HUES48 (cell line): ENCODE measurements around the gene MCRIP1.

ENCODE experiments used
- H3K27ac ChIP-seq: one replicate; pipeline ENCODE4 v1.7.0; 2013; ENCODE audit warnings: low read depth, low read length, inconsistent platforms
- H3K27me3 ChIP-seq: 2 replicates; pipeline ENCODE4 v1.6.1; 2013; ENCODE audit warnings: mild to moderate bottlenecking, low read length; ENCODE audit not compliant: control insufficient read depth, insufficient read depth
- H3K36me3 ChIP-seq: 2 replicates; pipeline ENCODE4 v1.6.1; 2013; ENCODE audit warnings: low read length; ENCODE audit not compliant: control insufficient read depth, insufficient read depth
- H3K4me1 ChIP-seq: 2 replicates; pipeline ENCODE4 v1.6.1; 2013; ENCODE audit warnings: mild to moderate bottlenecking, low read length; ENCODE audit not compliant: control insufficient read depth, insufficient read depth
- H3K4me3 ChIP-seq: 2 replicates; pipeline ENCODE4 v1.5.1; 2013; ENCODE audit warnings: mild to moderate bottlenecking, low read depth, low read length
- H3K9ac ChIP-seq: 2 replicates; pipeline ENCODE4 v1.6.1; 2013; ENCODE audit warnings: mild to moderate bottlenecking, low read depth, low read length, moderate library complexity
- H3K9me3 ChIP-seq: 2 replicates; pipeline ENCODE4 v1.6.1; 2013; ENCODE audit warnings: low read length; ENCODE audit not compliant: control insufficient read depth, insufficient read depth

The MCRIP1 gene

DNA sequence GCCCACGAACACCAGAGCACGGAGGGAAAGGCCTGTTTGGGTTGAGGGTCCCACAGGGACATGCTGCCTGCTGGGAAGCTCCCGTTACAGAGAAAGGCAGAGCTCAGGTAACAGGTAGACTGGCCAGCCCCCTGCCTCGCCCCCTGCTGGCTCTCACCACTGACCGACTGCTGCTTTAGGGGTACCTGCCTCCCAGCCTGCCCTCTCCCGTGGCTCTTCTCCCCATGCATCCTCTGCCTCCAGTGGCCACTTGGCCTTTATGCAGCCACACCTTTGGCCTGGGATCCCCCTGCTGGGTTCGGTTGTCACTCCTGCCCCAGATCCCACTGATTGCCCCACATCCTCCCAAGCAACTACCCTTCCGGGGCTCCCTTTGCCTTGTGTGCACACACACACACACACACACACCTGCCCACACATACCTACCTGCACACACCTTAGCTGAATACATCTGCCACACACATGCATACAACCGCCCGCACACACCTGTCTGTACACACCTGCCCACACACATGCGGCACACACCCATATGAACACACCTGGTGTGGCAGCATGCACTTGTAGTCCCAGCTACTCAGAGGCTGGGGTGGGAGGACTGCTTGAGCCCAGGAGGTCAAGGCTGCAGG, 7.1 kb downstream of the MCRIP1 start:
- Histone ChIP-seq H3K4me1 (no peaks in the 10 kb centered on the region; the same call in 1 of the 2 replicates), H3K9ac (no peak overlapping the region), H3K4me3 (no peak overlapping the region), H3K9me3 (no peaks in the 10 kb centered on the region), H3K36me3 (0 out of 2 replicates have a peak, but pooled peaks cover 4% of the 10 kb centered on the region), H3K27ac (no peak overlapping the region), H3K27me3 (no peaks in the 10 kb centered on the region)

DNA sequence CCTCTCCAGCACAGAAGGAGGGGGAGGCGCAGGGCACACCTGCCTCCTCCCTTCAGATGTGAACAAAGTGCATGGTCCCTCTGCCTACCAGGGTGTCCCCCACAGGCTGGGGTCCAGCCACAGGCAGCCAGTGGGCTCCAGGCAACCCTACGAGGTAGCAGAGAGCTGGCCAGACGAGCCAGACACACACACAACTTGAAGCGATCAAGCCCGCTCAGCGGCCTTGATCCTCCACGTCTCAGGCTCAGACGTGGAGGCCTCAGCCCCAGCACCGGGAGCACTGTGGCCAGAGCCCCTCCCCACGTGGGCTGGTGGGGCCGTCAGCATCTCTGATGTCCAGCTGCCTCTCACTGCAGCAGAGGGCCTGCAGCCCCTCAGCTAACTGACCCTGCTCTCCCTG, 8.5 kb downstream of the MCRIP1 start:
- no peak overlapping the region for H3K4me3 ChIP-seq

GRCh38 chr17:81823820-81824550, 9.1 kb downstream of the MCRIP1 start:
- H3K27ac ChIP-seq = no peak overlapping the region

More for the DNA sequence above, 8.5 kb downstream of the MCRIP1 start:
- H3K9me3 ChIP-seq = no peaks in the 10 kb centered on the region
- no peaks in the 10 kb centered on the region for H3K27me3 ChIP-seq
- H3K4me1 ChIP-seq = no peaks in the 10 kb centered on the region; the same call in 1 of the 2 replicates
- H3K27ac ChIP-seq = no peak overlapping the region
- 0 out of 2 replicates have a peak, but pooled peaks cover 4% of the 10 kb centered on the region for H3K36me3 ChIP-seq
- no peak overlapping the region for H3K9ac ChIP-seq

DNA sequence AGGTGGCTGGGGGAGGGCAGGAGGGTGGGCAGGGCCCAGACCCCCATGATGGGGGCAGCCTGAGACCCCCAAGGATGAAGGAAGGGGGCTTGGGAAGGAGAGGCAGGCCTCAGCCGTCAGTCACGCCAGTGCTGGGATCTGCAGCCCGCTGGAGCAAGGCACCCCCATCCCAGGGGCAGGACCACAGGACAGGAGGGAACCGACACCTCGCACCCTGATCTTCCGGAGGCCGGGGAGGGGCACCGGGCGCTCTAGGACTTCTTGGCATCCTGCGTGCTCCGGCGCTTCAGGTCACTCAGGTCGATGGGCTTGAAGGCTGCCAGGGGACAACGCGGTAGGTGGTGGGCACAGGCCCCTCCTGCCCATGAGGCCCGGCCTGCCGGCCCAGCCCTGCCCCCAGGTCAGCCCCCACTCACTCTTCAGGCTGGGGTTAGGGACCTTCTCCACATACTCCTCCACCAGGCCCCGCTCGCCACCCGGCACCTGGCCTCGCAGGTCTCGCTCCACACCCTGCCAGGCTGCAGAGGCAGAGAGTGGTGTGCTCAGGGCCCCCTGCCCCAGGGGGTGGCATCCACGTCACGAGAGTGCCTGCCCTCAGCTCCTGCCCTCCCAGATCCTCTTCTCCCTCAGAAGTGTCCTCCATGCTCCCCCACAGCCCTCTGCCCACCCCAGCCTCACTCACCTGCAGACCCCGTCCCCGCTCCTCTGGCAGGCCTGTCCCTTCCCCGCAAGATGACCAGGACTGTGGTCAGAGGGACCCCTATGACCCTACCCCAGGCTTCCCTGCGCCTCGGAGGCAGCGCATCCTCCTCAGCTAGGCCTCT, 9.9 kb downstream of the MCRIP1 start:
- Histone ChIP-seq H3K27ac (no peak overlapping the region), H3K9ac (no peak overlapping the region), H3K27me3 (no peaks in the 10 kb centered on the region), H3K9me3 (no peaks in the 10 kb centered on the region), H3K4me1 (no peaks in the 10 kb centered on the region; the same call in 1 of the 2 replicates), H3K36me3 (0 out of 2 replicates have a peak, but pooled peaks cover 4% of the 10 kb centered on the region), H3K4me3 (no peak overlapping the region)

More at GRCh38 chr17:81823820-81824550, 9.1 kb downstream of the MCRIP1 start:
- Histone ChIP-seq H3K36me3 (0 out of 2 replicates have a peak, but pooled peaks cover 4% of the 10 kb centered on the region), H3K27me3 (no peaks in the 10 kb centered on the region), H3K9ac (no peak overlapping the region), H3K4me1 (no peaks in the 10 kb centered on the region; the same call in 1 of the 2 replicates), H3K4me3 (no peak overlapping the region), H3K9me3 (no peaks in the 10 kb centered on the region)

GRCh38 chr17:81822312-81822637, 10.8 kb downstream of the MCRIP1 start:
- H3K27me3 ChIP-seq = no peaks in the 10 kb centered on the region
- no peaks in the 10 kb centered on the region for H3K9me3 ChIP-seq
- 0 out of 2 replicates have a peak, but pooled peaks cover 4% of the 10 kb centered on the region for H3K36me3 ChIP-seq
- no peak overlapping the region for H3K4me3 ChIP-seq
- H3K4me1 ChIP-seq = no peaks in the 10 kb centered on the region; the same call in 1 of the 2 replicates
- no peak overlapping the region for H3K27ac ChIP-seq
- no peak overlapping the region for H3K9ac ChIP-seq

GRCh38 chr17:81821603-81822311, 11.3 kb downstream of the MCRIP1 start:
- H3K4me3 ChIP-seq = no peak overlapping the region

DNA sequence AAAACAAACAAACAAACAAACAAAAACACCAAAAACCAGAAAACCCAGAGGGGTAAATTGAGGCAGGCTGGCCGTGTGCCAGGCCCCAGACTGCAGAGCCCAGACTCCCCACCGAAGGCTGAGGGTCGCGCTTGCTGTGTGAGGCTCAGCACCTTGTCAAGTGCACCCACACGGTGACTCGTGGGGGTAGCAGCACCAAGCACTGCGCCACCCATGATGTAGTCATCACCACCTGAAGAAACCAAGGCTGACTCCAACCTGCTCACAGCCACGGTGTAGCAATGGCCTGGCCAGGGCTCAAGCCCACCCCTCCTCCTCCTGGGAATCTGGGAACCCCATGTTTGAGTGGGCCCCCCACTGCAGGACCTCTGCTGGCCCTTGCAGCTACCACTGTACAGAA, 11.9 kb downstream of the MCRIP1 start:
- Histone ChIP-seq H3K36me3 (0 out of 2 replicates have a peak, but pooled peaks cover 4% of the 10 kb centered on the region), H3K4me1 (no peaks in the 10 kb centered on the region; the same call in 1 of the 2 replicates), H3K27ac (no peak overlapping the region), H3K4me3 (no peak overlapping the region), H3K9ac (no peak overlapping the region), H3K27me3 (no peaks in the 10 kb centered on the region), H3K9me3 (no peaks in the 10 kb centered on the region)

More at GRCh38 chr17:81821603-81822311, 11.3 kb downstream of the MCRIP1 start:
- Histone ChIP-seq H3K27me3 (no peaks in the 10 kb centered on the region), H3K4me1 (no peaks in the 10 kb centered on the region; the same call in 1 of the 2 replicates), H3K27ac (no peak overlapping the region), H3K9ac (no peak overlapping the region), H3K9me3 (no peaks in the 10 kb centered on the region), H3K36me3 (0 out of 2 replicates have a peak, but pooled peaks cover 4% of the 10 kb centered on the region)

- Histone ChIP-seq H3K27me3 (no peaks in the 10 kb centered on the region), H3K9ac (no peak overlapping the region), H3K36me3 (0 out of 2 replicates have a peak, but pooled peaks cover 4% of the 10 kb centered on the region), H3K9me3 (no peaks in the 10 kb centered on the region), H3K4me3 (no peak overlapping the region), H3K27ac (no peak overlapping the region), H3K4me1 (no peaks in the 10 kb centered on the region)
These were observed 13.4 kb downstream of the MCRIP1 start for GRCh38 chr17:81819708-81820107.

DNA sequence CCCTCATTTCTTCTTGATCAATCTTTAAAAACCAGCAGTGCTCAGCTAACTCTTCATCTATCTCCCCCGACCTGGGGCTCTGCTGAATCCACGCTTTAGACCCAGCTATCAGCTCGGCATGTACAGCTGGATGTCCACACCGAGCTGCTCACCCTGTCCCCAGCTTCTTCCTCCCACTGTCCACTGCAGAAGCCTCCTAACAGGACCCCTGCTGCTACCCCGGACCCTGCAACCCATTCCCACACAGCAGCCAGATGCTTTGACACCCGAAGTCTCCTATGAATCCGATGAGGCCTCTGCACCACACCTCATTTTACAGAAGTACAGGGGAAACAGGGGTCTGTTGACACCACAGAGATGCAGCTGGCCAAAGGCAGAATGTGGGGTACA, 15.3 kb downstream of the MCRIP1 start:
- H3K9me3 ChIP-seq = no peaks in the 10 kb centered on the region
- no peak overlapping the region for H3K4me3 ChIP-seq
- no peak overlapping the region for H3K27ac ChIP-seq
- no peaks in the 10 kb centered on the region for H3K4me1 ChIP-seq
- no peaks in the 10 kb centered on the region for H3K36me3 ChIP-seq
- no peak overlapping the region for H3K9ac ChIP-seq
- no peaks in the 10 kb centered on the region for H3K27me3 ChIP-seq

- Histone ChIP-seq H3K4me3 (no peak overlapping the region), H3K36me3 (no peaks in the 10 kb centered on the region), H3K9ac (no peak overlapping the region), H3K27me3 (no peaks in the 10 kb centered on the region), H3K9me3 (no peaks in the 10 kb centered on the region), H3K4me1 (no peaks in the 10 kb centered on the region), H3K27ac (no peak overlapping the region)
These were observed 17.5 kb downstream of the MCRIP1 start for GRCh38 chr17:81815646-81815986.
